ENCODE results near the gene UBN2. TPM values are rescaled to one million over a fixed set of nuclear protein-coding genes. Genes with fewer than 3 reads are reported as not detected.
A peak's percentile ranks its signal among the peaks of the same experiment; 100 is the strongest.

UBN2 gene
- total RNA-seq, 1 experiment from 2014 or later = 39.0 TPM

GRCh38 chr7:139230023-139230422 is 1.0 kb upstream of the UBN2 start (continued):
- TF ChIP-seq, protein P1, sequence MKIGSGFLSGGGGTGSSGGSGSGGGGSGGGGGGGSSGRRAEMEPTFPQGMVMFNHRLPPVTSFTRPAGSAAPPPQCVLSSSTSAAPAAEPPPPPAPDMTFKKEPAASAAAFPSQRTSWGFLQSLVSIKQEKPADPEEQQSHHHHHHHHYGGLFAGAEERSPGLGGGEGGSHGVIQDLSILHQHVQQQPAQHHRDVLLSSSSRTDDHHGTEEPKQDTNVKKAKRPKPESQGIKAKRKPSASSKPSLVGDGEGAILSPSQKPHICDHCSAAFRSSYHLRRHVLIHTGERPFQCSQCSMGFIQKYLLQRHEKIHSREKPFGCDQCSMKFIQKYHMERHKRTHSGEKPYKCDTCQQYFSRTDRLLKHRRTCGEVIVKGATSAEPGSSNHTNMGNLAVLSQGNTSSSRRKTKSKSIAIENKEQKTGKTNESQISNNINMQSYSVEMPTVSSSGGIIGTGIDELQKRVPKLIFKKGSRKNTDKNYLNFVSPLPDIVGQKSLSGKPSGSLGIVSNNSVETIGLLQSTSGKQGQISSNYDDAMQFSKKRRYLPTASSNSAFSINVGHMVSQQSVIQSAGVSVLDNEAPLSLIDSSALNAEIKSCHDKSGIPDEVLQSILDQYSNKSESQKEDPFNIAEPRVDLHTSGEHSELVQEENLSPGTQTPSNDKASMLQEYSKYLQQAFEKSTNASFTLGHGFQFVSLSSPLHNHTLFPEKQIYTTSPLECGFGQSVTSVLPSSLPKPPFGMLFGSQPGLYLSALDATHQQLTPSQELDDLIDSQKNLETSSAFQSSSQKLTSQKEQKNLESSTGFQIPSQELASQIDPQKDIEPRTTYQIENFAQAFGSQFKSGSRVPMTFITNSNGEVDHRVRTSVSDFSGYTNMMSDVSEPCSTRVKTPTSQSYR (CRISPR knock-in tag; IDR thresholded peaks at IDR 0.05) = no peak
- no peak for TF ChIP-seq ZNF232 (CRISPR knock-in tag; IDR thresholded peaks at IDR 0.05)

GRCh38 chr7:139230484-139230773 is 608 bp upstream of the UBN2 start:
- ATAC-seq (no peak), DNase-seq (ENCODE audit: low spot score) (no peak)
- Mint-ChIP-seq H3K4me1 (peaks cover 25% of the 10 kb centered on the region), H3K4me3 (peak overlapping the region; percentile 96), H3K27me3 (ENCODE audit: low read depth) (no peaks in the 10 kb centered on the region), H3K9me3 (no peaks in the 10 kb centered on the region), H3K27ac (peak overlapping the region; percentile 98), H3K36me3 (peaks cover 4% of the 10 kb centered on the region; the same call in 1 of the 2 replicates)
- ChIA-PET POLR2A (interaction anchor here (0.5 to 1.0 kb wide), 2 partner anchors 97 to 128 kb away, joined by 3 to 5 read pairs; a partner anchor contains a TSS), CTCF (interaction anchor here (0.6 to 1.3 kb wide), 3 partner anchors 30 to 204 kb away, joined by 3 to 4 read pairs (median 4); no protein-coding TSS in a partner anchor)
- TF ChIP-seq MXD4 (CRISPR knock-in tag; IDR thresholded peaks at IDR 0.05; ENCODE audit: borderline replicate concordance) (no peak), ZNF263 (CRISPR knock-in tag; IDR thresholded peaks at IDR 0.05; ENCODE audit: low read depth) (no peak), NR1H2 (CRISPR knock-in tag; IDR thresholded peaks at IDR 0.05) (no peak), RORB (CRISPR knock-in tag; IDR thresholded peaks at IDR 0.05) (no peak), ETV6 (CRISPR knock-in tag; IDR thresholded peaks at IDR 0.05) (no peak), NR2C2 (CRISPR knock-in tag; IDR thresholded peaks at IDR 0.05) (no peak), TCF7 (CRISPR knock-in tag; IDR thresholded peaks at IDR 0.05; ENCODE audit: low read depth) (no peak), TEAD4 (CRISPR knock-in tag; IDR thresholded peaks at IDR 0.05) (no peak), ZNF423 (CRISPR knock-in tag; IDR thresholded peaks at IDR 0.05) (no peak), JUN (CRISPR knock-in tag; IDR thresholded peaks at IDR 0.05) (no peak), IRF2 (CRISPR knock-in tag; IDR thresholded peaks at IDR 0.05; ENCODE audit: borderline replicate concordance, low read depth) (no peak), RELA (CRISPR knock-in tag; IDR thresholded peaks at IDR 0.05; ENCODE audit: borderline replicate concordance) (no peak), ZNF425 (CRISPR knock-in tag; conservative IDR thresholded peaks at IDR 0.05) (no peak), OVOL2 (CRISPR knock-in tag; IDR thresholded peaks at IDR 0.05; ENCODE audit: borderline replicate concordance) (no peak), E2F1 (CRISPR knock-in tag; IDR thresholded peaks at IDR 0.05) (no peak)
- TF ChIP-seq, protein P2, sequence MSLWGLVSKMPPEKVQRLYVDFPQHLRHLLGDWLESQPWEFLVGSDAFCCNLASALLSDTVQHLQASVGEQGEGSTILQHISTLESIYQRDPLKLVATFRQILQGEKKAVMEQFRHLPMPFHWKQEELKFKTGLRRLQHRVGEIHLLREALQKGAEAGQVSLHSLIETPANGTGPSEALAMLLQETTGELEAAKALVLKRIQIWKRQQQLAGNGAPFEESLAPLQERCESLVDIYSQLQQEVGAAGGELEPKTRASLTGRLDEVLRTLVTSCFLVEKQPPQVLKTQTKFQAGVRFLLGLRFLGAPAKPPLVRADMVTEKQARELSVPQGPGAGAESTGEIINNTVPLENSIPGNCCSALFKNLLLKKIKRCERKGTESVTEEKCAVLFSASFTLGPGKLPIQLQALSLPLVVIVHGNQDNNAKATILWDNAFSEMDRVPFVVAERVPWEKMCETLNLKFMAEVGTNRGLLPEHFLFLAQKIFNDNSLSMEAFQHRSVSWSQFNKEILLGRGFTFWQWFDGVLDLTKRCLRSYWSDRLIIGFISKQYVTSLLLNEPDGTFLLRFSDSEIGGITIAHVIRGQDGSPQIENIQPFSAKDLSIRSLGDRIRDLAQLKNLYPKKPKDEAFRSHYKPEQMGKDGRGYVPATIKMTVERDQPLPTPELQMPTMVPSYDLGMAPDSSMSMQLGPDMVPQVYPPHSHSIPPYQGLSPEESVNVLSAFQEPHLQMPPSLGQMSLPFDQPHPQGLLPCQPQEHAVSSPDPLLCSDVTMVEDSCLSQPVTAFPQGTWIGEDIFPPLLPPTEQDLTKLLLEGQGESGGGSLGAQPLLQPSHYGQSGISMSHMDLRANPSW (CRISPR knock-in tag; conservative IDR thresholded peaks at IDR 0.05; ENCODE audit: low read depth) = no peak
- TF ChIP-seq, protein P3, sequence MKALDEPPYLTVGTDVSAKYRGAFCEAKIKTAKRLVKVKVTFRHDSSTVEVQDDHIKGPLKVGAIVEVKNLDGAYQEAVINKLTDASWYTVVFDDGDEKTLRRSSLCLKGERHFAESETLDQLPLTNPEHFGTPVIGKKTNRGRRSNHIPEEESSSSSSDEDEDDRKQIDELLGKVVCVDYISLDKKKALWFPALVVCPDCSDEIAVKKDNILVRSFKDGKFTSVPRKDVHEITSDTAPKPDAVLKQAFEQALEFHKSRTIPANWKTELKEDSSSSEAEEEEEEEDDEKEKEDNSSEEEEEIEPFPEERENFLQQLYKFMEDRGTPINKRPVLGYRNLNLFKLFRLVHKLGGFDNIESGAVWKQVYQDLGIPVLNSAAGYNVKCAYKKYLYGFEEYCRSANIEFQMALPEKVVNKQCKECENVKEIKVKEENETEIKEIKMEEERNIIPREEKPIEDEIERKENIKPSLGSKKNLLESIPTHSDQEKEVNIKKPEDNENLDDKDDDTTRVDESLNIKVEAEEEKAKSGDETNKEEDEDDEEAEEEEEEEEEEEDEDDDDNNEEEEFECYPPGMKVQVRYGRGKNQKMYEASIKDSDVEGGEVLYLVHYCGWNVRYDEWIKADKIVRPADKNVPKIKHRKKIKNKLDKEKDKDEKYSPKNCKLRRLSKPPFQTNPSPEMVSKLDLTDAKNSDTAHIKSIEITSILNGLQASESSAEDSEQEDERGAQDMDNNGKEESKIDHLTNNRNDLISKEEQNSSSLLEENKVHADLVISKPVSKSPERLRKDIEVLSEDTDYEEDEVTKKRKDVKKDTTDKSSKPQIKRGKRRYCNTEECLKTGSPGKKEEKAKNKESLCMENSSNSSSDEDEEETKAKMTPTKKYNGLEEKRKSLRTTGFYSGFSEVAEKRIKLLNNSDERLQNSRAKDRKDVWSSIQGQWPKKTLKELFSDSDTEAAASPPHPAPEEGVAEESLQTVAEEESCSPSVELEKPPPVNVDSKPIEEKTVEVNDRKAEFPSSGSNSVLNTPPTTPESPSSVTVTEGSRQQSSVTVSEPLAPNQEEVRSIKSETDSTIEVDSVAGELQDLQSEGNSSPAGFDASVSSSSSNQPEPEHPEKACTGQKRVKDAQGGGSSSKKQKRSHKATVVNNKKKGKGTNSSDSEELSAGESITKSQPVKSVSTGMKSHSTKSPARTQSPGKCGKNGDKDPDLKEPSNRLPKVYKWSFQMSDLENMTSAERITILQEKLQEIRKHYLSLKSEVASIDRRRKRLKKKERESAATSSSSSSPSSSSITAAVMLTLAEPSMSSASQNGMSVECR (CRISPR knock-in tag; IDR thresholded peaks at IDR 0.05; ENCODE audit: borderline replicate concordance) = no peak; the same call in 1 of the 2 replicates
